ENCODE results near the gene LMAN2.

LMAN2 gene

DNA sequence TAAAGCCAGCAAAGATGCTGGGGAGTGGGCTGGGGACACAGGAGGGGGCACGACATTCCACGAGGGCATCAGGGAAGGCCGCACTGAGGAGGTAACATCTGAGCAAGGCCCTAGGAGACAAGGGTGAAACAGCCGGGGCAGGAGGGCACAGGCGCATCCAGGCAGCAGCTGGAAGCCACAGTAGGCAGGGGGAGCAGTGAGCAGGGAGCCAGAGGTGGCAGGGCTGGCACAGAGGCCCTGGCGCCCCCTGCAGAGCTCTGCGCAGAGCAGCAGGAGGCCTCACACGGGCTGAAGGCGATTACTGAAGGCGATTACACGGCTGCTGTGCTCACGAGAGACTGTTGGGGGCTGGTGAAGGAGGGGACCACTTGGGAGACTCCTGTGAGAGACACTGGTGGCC lies 15.4 kb downstream of the LMAN2 start:
- H3K4me1 Mint-ChIP-seq, result peaks cover 31 to 38% of the 10 kb centered on the region in 2 donors
- no peak overlapping the region for H3K4me3 Mint-ChIP-seq
- peaks cover 50 to 65% of the 10 kb centered on the region in 2 donors for H3K36me3 Mint-ChIP-seq
- H3K27me3 Mint-ChIP-seq, result no peaks in the 10 kb centered on the region
- no peak for DNase-seq
- no peaks in the 10 kb centered on the region for H3K9me3 Mint-ChIP-seq
- ATAC-seq (replicated peaks), result peak; percentile 77 to 80
- H3K27ac Mint-ChIP-seq, result peak overlapping the region; percentile 16

DNA sequence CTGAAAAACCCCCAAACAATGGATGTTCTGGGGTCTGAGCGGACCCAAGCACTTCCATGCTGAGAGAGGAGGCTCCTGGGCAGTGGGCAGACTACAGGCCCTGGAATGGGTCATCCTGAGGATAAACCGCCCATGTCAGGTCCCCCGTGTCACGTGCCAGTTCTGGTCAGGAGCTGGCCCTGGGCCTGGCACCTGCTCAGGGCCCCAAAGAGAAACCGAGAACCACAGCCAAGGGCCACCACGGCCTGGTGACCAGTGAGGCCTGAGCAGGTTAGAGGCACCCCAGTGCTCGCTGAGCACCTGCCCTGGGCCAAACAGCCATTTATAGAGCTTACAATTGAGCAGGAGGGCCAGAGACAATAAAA lies 15.8 kb downstream of the LMAN2 start:
- ATAC-seq (replicated peaks), result no peak
- H3K27me3 Mint-ChIP-seq, result no peaks in the 10 kb centered on the region
- DNase-seq, result no peak
- H3K36me3 Mint-ChIP-seq, result peaks cover 54 to 69% of the 10 kb centered on the region in 2 donors
- H3K4me1 Mint-ChIP-seq, result peaks cover 36 to 42% of the 10 kb centered on the region in 2 donors
- H3K27ac Mint-ChIP-seq, result peak overlapping the region; percentile 16
- no peaks in the 10 kb centered on the region for H3K9me3 Mint-ChIP-seq
- H3K4me3 Mint-ChIP-seq, result no peak overlapping the region

DNA sequence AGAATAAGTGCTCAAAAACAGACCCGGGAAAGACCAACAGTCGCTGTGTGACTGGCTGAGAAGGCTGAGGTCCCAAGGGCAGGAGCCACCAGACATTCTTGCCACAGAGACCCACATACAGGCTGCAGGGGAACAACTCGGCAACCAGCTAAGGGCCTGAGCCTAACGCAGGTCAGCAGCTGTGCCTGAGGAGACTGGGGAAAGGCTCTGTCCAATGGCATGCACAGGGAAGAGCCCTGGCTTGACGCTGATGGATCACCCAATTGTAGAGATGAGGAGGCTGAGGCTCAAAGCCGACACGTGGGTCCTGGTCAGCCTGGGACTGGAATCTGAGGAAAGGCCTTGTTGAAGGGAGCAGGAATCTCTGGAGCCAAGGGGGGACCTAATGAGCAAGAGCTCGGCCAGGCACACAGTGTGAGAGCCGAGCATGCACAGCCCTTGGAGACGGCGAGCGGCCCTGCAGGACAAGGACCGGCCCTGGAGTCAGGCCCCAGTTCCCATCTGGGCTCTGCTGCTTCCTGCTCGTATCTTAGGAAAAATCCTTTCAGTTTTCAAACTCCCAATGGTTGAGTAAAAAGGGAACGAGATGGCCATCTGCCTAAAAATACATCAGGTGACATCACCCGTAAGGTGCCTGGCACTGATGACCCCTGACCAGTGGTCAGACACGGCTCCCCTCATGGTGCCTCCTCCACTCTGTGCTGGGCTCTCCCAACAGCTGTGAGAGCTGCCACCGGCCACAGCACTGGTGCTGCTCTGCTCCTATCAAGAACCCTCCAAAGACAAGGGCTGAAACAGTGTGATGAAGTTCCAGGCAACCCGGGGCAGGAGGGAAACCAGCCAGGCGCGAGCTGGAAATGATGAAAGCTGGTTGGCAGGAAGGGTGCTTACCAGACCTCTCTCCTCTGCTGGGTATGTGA lies 16.4 kb downstream of the LMAN2 start:
- H3K27me3 Mint-ChIP-seq, result no peaks in the 10 kb centered on the region
- ATAC-seq (replicated peaks) (no peak), DNase-seq (no peak)
- H3K4me3 Mint-ChIP-seq, result no peak overlapping the region
- H3K4me1 Mint-ChIP-seq, result peaks cover 38 to 42% of the 10 kb centered on the region in 2 donors
- H3K27ac Mint-ChIP-seq, result peak overlapping the region; percentile 14
- H3K9me3 Mint-ChIP-seq, result no peaks in the 10 kb centered on the region
- H3K36me3 Mint-ChIP-seq, result peaks cover 58 to 75% of the 10 kb centered on the region in 2 donors

DNA sequence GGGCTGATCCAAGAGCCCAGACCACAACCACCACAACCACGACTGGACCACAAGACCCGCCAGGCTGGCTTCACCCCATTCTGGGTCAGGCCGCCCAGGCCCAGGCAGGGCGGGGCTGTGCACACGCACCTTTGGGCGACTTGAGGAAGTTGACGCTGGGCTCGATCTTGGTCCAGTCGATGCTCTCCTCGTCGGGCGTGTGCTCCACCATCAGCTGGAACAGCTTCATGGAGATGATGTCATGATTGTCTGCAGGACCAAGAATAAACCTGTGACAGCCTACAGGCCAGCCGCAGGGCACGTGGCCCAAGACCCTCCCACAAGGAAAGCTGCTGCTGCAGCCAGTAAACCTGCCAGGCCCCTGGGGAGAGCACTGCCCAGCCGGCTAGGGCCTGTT lies 17.3 kb downstream of the LMAN2 start:
- H3K36me3 Mint-ChIP-seq, result peaks cover 49 to 73% of the 10 kb centered on the region in 2 donors
- no peak overlapping the region for H3K4me3 Mint-ChIP-seq
- peak overlapping the region; percentile 86 for H3K27ac Mint-ChIP-seq
- ATAC-seq (replicated peaks) (no peak), DNase-seq (no peak)
- H3K9me3 Mint-ChIP-seq, result no peaks in the 10 kb centered on the region
- H3K4me1 Mint-ChIP-seq, result peaks cover 31 to 42% of the 10 kb centered on the region in 2 donors
- no peaks in the 10 kb centered on the region for H3K27me3 Mint-ChIP-seq

DNA sequence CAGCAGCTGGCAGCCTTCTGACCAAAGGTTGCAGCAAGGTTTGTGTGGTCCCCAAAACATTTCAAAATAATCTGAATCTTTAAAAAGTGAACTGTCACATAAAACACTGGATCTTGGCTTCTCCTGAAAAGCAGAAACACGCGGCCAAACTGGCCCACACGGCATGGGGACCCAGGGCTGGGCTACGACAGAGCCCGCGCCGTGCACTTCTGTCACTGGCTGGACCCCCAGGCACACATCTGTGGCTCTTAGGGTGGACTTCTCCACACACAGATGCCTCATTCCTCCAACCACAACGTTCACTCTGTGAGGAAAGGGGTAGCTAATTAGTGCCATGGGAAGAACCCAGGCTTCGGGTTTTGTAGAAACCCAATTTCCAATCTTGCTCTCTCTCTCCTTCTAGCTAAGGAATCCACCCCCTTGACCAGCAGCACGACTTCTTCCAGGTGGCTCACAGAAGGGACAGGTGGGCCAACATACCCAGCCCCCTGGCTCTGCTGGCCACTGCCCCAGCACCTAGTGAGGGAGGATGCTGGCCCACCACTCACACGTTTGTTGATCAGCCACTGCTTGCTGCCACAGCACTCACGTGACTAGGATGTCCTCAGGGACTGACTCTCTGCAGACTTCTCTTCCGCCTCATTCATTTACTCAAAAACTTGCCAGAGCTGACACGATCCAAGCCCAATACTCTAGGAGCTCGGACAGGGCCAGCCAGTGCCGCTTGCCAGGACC lies 17.9 kb downstream of the LMAN2 start:
- Mint-ChIP-seq H3K27me3 (no peaks in the 10 kb centered on the region), H3K27ac (peak overlapping the region; percentile 86), H3K36me3 (peaks cover 49 to 71% of the 10 kb centered on the region in 2 donors), H3K4me3 (no peak overlapping the region), H3K9me3 (no peaks in the 10 kb centered on the region), H3K4me1 (peaks cover 31 to 42% of the 10 kb centered on the region in 2 donors)
- ATAC-seq (replicated peaks), result peak in 1 of 2 donors; percentile 25
- no peak for DNase-seq

DNA sequence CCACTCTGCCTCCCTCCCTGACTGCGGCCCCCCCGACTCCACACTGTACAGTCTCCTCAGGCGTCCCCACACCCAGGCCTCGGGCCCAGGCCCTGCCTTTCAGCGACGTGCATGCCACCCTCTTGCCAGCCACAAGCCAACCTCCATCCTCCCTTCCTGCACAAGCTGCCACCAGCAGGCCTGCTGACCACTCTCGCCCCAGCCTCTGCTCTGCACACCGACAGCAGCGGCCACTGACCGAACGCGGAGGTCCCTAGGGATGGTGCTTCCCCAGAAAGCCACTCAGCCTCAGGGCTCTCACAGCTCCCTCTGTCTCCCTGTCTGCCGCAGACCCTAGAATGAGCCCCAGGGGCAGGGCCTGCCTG lies 18.6 kb downstream of the LMAN2 start:
- peaks cover 31 to 45% of the 10 kb centered on the region in 2 donors for H3K4me1 Mint-ChIP-seq
- ATAC-seq (replicated peaks) (no peak), DNase-seq (no peak)
- H3K36me3 Mint-ChIP-seq, result peaks cover 49 to 73% of the 10 kb centered on the region in 2 donors
- H3K27ac Mint-ChIP-seq, result peak overlapping the region; percentile 51
- peak overlapping the region; percentile 18 to 31 for H3K4me3 Mint-ChIP-seq
- H3K9me3 Mint-ChIP-seq, result no peaks in the 10 kb centered on the region
- no peaks in the 10 kb centered on the region for H3K27me3 Mint-ChIP-seq

DNA sequence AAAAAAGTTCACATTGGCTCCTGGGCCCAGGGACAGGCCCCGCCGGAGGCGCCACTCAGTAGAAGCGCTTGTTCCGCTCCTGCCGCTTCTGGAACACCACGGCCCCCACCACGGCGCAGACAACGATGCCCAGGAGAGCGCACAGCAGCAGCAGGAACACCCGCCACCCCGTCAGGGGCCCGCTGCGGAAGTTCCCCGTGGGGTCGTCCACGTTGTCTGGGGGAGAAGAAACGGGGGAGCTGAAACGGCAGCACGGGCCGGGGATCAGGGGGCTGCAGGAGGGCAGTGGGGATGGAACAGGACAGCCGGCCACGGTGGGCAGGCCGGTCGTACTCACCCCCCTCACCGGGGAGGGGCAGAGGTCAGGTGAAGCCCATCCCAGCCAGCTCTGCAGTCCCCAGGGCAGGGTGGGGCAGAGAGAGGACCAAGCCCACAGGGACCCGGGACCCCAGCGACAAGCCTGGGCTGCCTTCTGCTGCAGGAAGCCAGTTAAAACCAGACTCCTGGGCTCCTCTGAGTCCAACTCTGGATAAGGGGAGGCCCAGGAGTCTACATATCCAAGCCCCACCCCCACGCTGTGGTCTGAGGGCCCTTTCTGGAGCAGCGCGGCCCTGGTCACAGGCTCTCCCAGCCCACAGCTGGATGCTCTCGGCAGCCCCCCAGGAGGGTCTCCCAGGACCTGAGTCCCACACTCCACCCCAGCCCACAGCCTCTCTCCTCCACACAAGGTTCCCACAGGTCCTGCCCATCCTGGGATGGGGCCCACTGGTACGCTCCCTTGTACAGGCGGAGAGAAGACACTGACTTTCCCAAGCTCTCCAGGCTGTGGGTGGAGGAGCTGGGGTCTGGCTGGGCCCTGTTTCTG lies 19.2 kb downstream of the LMAN2 start:
- Mint-ChIP-seq H3K36me3 (peaks cover 49 to 73% of the 10 kb centered on the region in 2 donors), H3K9me3 (no peaks in the 10 kb centered on the region), H3K27ac (peak overlapping the region; percentile 71), H3K4me3 (peak overlapping the region; percentile 52 to 55), H3K4me1 (peaks cover 33 to 51% of the 10 kb centered on the region in 2 donors), H3K27me3 (no peaks in the 10 kb centered on the region)
- DNase-seq (no peak), ATAC-seq (replicated peaks) (peak in 1 of 2 donors; percentile 30)

DNA sequence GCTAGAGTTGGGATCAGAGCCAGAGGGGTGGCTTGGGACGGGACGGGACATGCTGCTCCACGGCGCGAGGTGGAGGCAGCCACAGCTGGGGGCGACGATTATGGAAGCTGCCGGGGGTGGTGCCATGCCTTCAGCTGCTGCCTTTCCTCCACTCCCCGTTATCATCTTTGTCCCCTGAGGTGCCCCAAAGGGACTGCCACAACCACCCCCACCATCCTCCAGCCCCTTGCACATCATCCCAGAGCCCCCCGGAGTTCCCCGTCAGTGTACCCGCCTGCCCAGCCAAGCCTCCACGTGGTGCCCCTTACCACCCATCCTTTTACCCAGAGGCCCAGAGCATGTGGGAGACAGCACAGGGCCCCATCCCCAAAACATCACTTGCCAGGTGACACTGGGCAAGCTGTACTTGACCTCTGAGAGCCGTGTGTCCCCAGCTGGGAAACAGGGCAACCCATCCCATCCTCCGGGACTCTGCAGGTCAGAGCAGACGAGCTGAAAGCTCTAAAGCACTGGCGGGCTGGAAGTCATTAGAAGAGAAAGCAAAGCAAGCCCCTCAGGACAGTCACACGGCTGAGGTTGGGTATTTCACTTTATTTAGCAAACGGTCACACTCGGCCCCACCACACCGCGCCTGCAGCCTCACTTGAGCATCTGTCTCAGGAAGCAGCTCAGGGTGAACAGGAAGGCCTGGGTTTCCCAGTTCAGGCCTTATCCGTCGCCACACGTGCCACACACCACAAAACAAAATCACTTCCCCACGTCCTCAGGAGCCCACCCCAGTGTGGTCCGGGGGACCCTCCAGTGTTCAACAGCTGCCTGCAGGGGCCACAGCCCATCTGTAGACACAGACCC lies 20.3 kb downstream of the LMAN2 start:
- peak overlapping the region in 1 of 2 donors; percentile 41 for H3K4me3 Mint-ChIP-seq
- DNase-seq, result no peak
- peaks cover 47 to 69% of the 10 kb centered on the region in 2 donors for H3K36me3 Mint-ChIP-seq
- peak overlapping the region; percentile 79 for H3K27ac Mint-ChIP-seq
- H3K9me3 Mint-ChIP-seq, result no peaks in the 10 kb centered on the region
- peaks cover 32 to 50% of the 10 kb centered on the region in 2 donors for H3K4me1 Mint-ChIP-seq
- peak; percentile 29 to 48 for ATAC-seq (replicated peaks)
- H3K27me3 Mint-ChIP-seq, result no peaks in the 10 kb centered on the region

DNA sequence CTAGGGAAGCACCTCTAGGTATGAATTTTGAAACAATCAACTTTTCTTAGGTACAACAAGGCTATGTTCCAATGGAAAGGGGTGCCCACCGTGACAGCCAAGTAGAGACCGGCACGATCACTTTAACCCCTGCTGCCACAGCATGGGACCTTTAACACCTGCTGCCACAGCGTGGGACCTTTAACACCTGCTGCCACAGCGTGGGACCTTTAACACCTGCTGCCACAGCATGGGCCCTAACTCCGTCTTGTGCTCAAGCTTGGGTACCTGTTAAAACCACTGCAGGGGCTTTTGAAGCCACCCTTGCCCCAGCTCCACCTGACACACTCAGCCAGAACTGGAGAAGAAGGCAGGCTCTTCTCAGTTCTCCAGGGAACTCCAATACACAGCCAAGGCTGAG lies 21.6 kb downstream of the LMAN2 start:
- H3K4me1 Mint-ChIP-seq, result peaks cover 31 to 47% of the 10 kb centered on the region in 2 donors
- no peak for ATAC-seq (replicated peaks)
- no peak overlapping the region for H3K4me3 Mint-ChIP-seq
- no peak for DNase-seq
- H3K36me3 Mint-ChIP-seq, result peaks cover 40 to 61% of the 10 kb centered on the region in 2 donors
- H3K27me3 Mint-ChIP-seq, result no peaks in the 10 kb centered on the region
- H3K27ac Mint-ChIP-seq, result peak overlapping the region; percentile 14
- no peaks in the 10 kb centered on the region for H3K9me3 Mint-ChIP-seq

DNA sequence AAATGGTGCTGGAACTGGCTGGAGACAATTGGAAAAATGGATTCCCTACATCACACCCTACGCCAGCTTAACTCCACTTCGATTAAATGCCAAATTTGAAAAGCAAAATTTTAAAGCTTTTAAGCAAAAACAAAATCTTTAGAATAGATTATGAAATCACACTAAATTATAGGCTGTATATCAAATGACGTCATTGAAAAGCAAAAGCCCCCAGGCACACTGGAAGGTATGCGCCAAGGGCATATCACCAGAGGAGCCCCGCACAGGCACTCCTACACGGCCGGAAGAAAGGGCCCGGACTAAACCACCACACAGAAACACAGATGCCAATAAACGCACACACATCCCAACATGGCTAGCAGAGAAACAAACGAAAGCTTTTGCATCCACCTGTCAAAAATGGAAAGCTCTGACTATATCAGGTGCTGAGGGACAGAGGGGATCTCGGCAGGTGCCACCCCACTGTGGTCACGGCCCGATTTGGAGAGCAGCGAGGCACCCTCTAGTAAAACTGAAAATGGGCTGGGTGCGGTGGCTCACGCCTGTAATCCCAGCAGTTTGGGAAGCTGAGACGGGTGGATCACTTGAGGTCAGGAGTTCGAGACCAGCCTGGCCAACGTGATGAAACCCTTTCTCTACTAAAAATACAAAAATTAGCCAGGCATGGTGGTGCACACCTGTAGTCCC lies 22.8 kb downstream of the LMAN2 start:
- DNase-seq (no peak), ATAC-seq (replicated peaks) (no peak)
- H3K27ac Mint-ChIP-seq, result no peak overlapping the region
- H3K36me3 Mint-ChIP-seq, result peaks cover 35 to 56% of the 10 kb centered on the region in 2 donors
- no peaks in the 10 kb centered on the region for H3K9me3 Mint-ChIP-seq
- H3K4me1 Mint-ChIP-seq, result peaks cover 27 to 40% of the 10 kb centered on the region in 2 donors
- no peaks in the 10 kb centered on the region for H3K27me3 Mint-ChIP-seq
- no peak overlapping the region for H3K4me3 Mint-ChIP-seq

DNA sequence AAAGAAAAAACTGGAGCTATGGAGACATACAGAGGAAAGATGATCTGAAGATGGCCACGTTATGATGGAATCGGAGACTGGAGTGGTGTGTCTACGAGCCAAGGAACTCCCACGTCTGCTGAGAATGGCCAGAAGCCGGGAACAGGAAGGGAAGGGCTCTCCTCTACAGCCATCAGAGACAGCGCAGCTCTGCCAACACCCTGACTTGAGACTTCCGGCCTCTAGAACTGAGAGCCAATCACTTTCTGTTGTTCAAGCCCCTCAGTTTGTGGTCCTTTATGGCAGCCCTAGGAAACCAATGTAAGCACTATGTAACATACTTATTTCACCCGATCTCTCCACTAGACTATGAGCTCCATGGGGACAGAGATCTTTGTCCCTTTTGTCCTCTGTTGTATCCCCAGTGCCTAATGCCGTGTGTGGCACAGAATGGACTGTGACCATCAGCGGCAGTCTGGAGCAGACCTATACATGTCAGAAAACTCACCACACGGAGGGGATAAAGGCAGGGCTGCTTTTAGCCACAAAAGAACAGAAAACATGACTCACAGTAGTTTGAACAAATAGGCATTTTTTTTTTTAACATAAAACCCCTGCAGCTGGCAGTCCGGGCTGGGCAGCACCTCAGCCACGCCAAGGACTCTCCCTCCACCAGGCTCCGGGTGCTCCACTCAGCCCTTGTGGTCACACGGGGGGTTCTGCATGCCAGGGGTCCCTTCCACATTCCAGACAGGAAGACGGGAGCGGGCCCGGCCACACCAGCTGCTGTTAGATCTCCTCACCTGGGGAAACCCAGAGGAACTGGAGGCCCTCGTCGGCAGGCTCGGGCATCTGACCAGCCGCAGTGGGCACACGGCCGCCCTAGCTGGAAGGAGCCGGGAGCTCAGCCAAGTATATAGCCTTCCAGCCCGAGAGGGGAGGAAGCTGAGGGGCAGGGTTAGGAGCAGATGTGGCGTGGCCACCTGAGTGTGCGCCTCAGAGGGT lies 23.6 kb downstream of the LMAN2 start:
- ATAC-seq (replicated peaks), result peak; percentile 44 to 54
- H3K9me3 Mint-ChIP-seq, result no peaks in the 10 kb centered on the region
- peaks cover 23 to 37% of the 10 kb centered on the region in 2 donors for H3K4me1 Mint-ChIP-seq
- peak overlapping the region in 1 of 2 donors; percentile 11 for H3K4me3 Mint-ChIP-seq
- peaks cover 28 to 49% of the 10 kb centered on the region in 2 donors for H3K36me3 Mint-ChIP-seq
- H3K27ac Mint-ChIP-seq, result no peak overlapping the region
- no peak for DNase-seq
- no peaks in the 10 kb centered on the region for H3K27me3 Mint-ChIP-seq

DNA sequence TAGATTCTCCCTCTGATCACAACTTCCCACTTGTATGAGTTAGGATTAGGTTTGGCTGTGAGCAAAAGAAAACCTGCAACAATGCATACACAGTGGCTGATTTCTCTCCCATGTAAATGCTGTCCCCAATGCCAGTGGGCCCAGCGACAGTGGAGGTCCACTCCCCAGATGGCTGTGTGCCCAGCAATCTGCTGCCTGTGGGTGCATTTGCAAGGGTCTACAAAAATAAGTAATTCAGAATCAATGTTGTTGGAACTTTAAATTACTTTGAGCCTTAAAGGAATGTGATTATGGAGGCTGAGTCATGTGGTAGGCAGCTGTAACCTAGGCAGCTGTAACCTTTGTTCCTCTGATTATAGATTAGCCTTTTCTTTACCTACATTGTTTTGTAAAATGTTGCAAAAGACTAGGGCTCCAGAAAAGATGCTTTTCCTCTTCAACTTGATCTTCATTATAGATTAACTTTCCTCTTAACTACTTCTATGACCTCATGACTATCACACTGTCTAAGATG lies 25.5 kb downstream of the LMAN2 start:
- Mint-ChIP-seq H3K27ac (no peak overlapping the region), H3K4me1 (peaks cover 13 to 30% of the 10 kb centered on the region in 2 donors), H3K4me3 (no peak overlapping the region), H3K9me3 (no peaks in the 10 kb centered on the region), H3K36me3 (peaks cover 18 to 40% of the 10 kb centered on the region in 2 donors), H3K27me3 (no peaks in the 10 kb centered on the region)
- DNase-seq (no peak), ATAC-seq (replicated peaks) (no peak)

Data from stimulated activated naive B cell treated with anti-CD40 and anti-IgM and Interleukin-4, amounts not matched to agents 10 μg/mL and 1 μg/mL and 100 μg/mL, for 72 hours (primary cell).